ACHN (cell line): ENCODE data around the gene AIF1L.

ENCODE experiments used
- DNase-seq: peaks from one replicate; pipeline ENCODE4 v3.0.0-alpha.2; 2015
- in situ Hi-C: cut with HindIII; loops from 2 replicates; pipeline ENCODE4 v1.10.0; 2017; ENCODE audit warnings: low sequenced_read_pairs, low pct_ligation_motif_present, low pct_unique_long_range_greater_than_20kb

Gene AIF1L

GRCh38 chr9:131096269-131097125, at the start of gene AIF1L:
AIF1L (plus strand) TSS chr9:131096531; CDS start chr9:131096630, 99 bp downstream.
- peak; percentile 42 for DNase-seq
- in situ Hi-C loops: no loop called here

GRCh38 chr9:131046581-131047202, 49.6 kb upstream of the AIF1L start:
- in situ Hi-C loops: no loop called here
- peak; percentile 60 for DNase-seq

GRCh38 chr9:131048332-131048731, 48.0 kb upstream of the AIF1L start:
- no peak for DNase-seq
- in situ Hi-C loops: no loop called here

- DNase-seq: no peak
- in situ Hi-C loops: no loop called here
Measured at GRCh38 chr9:131048820-131049219, 47.5 kb upstream of the AIF1L start.

GRCh38 chr9:131049829-131050715, 46.3 kb upstream of the AIF1L start:
- no peak for DNase-seq
- in situ Hi-C loops: no loop called here

- no peak for DNase-seq
- in situ Hi-C loops: no loop called here
Measured at GRCh38 chr9:131050831-131051230, 45.5 kb upstream of the AIF1L start.

GRCh38 chr9:131051592-131052517, 44.5 kb upstream of the AIF1L start:
- in situ Hi-C loops: no loop called here
- DNase-seq: no peak

- in situ Hi-C loops: no loop called here
- DNase-seq: no peak
Measured at GRCh38 chr9:131053896-131054295, 42.4 kb upstream of the AIF1L start.

- in situ Hi-C loops: no loop called here
- DNase-seq: no peak
Measured at GRCh38 chr9:131056781-131057506, 39.4 kb upstream of the AIF1L start.

GRCh38 chr9:131060900-131061630, 35.3 kb upstream of the AIF1L start:
- DNase-seq: no peak
- in situ Hi-C loops: no loop called here

- in situ Hi-C loops: no loop called here
- DNase-seq: no peak
Measured at GRCh38 chr9:131062969-131063368, 33.4 kb upstream of the AIF1L start.

GRCh38 chr9:131065599-131065998, 30.7 kb upstream of the AIF1L start:
- DNase-seq: no peak
- in situ Hi-C loops: no loop called here

GRCh38 chr9:131067625-131068024, 28.7 kb upstream of the AIF1L start:
- DNase-seq: no peak
- in situ Hi-C loops: no loop called here

GRCh38 chr9:131068076-131068816, 28.1 kb upstream of the AIF1L start:
- DNase-seq: no peak
- in situ Hi-C loops: no loop called here

GRCh38 chr9:131069699-131070098, 26.6 kb upstream of the AIF1L start:
- no peak for DNase-seq
- in situ Hi-C loops: no loop called here

- in situ Hi-C loops: no loop called here
- no peak for DNase-seq
Measured at GRCh38 chr9:131072107-131072870, 24.0 kb upstream of the AIF1L start.
